Activated CD8-positive, alpha-beta T cell treated with anti-CD3 and anti-CD28 coated beads, Interleukin-2, amount 10 ng/mL, durations not matched to agents 7 days and 5 days (primary cell): ENCODE measurements around the gene GLIS1. TPM values are rescaled to one million over a fixed set of nuclear protein-coding genes. Genes with fewer than 3 reads are reported as not detected.

Source experiments
- ATAC-seq: fragments of 150-1000 bp; cut with Tn5 transposase; one replicate; pipeline ENCODE4 v1.10.0; 2021; ENCODE audit warnings: moderate library complexity
- CTCF ChIA-PET: fragments of 350-600 bp; sonication (Branson Sonifier 250); formaldehyde crosslinking; loops from one replicate; lab custom pipeline; 2021; ENCODE audit warnings: antibody characterized with exemption; lab: Charles Lee
- POLR2A ChIA-PET: fragments of 350-600 bp; sonication (Branson Sonifier 250); formaldehyde crosslinking; loops from one replicate; lab custom pipeline; 2021; ENCODE audit warnings: antibody characterized with exemption; lab: Charles Lee
- DNase-seq: peaks from one replicate; pipeline ENCODE4 v3.0.0-alpha.2; 2020
- H3K27ac Mint-ChIP-seq: one replicate; pipeline ENCODE4 v1.8.0; 2021; ENCODE audit warnings: mild to moderate bottlenecking, mixed read lengths
- H3K27me3 Mint-ChIP-seq: one replicate; pipeline ENCODE4 v1.8.0; 2021; ENCODE audit warnings: low read depth, mixed read lengths
- H3K36me3 Mint-ChIP-seq: one replicate; pipeline ENCODE4 v1.8.0; 2021; ENCODE audit warnings: low read depth, mixed read lengths
- H3K4me1 Mint-ChIP-seq: one replicate; pipeline ENCODE4 v1.8.0; 2021; ENCODE audit warnings: low read depth, mixed read lengths
- H3K4me3 Mint-ChIP-seq: one replicate; pipeline ENCODE4 v1.8.0; 2021; ENCODE audit warnings: mild to moderate bottlenecking, mixed read lengths
- H3K9me3 Mint-ChIP-seq: one replicate; pipeline ENCODE4 v1.8.0; 2022; ENCODE audit warnings: mixed read lengths; ENCODE audit not compliant: insufficient read depth
- total RNA-seq, 2 experiments: library from RNA; stranded (reverse); gene quantifications; one replicate each; pipeline ENCODE4 v1.2.3, GENCODE V29; 2021

The GLIS1 gene
- total RNA-seq, 2 experiments from 2014 or later: not detected

- CTCF ChIA-PET: interaction anchor here (1.3 to 2.3 kb wide), 2 partner anchors 12 to 17 kb away, joined by 4 to 9 read pairs; no protein-coding TSS in a partner anchor
- no peak for ATAC-seq
These were observed 277.5 kb downstream of the GLIS1 start for GRCh38 chr1:53461323-53462044.

GRCh38 chr1:53460666-53461322 lies 278.2 kb downstream of the GLIS1 start:
- ChIA-PET CTCF (no interaction called here), POLR2A (no interaction called here)
- Mint-ChIP-seq H3K9me3 (no peaks in the 10 kb centered on the region), H3K4me1 (peaks cover 20% of the 10 kb centered on the region), H3K27ac (no peak overlapping the region), H3K36me3 (no peaks in the 10 kb centered on the region), H3K4me3 (no peak overlapping the region), H3K27me3 (no peaks in the 10 kb centered on the region)
- DNase-seq: no peak
- ATAC-seq: no peak

More at GRCh38 chr1:53461323-53462044, 277.5 kb downstream of the GLIS1 start:
- no peak overlapping the region for H3K4me3 Mint-ChIP-seq
- POLR2A ChIA-PET: no interaction called here
- H3K27me3 Mint-ChIP-seq: no peaks in the 10 kb centered on the region
- peaks cover 24% of the 10 kb centered on the region for H3K4me1 Mint-ChIP-seq
- no peaks in the 10 kb centered on the region for H3K36me3 Mint-ChIP-seq
- H3K27ac Mint-ChIP-seq: no peak overlapping the region
- DNase-seq: no peak
- no peaks in the 10 kb centered on the region for H3K9me3 Mint-ChIP-seq

GRCh38 chr1:53460211-53460634 lies 278.7 kb downstream of the GLIS1 start:
- H3K9me3 Mint-ChIP-seq: no peaks in the 10 kb centered on the region
- no peak for DNase-seq
- H3K27me3 Mint-ChIP-seq: no peaks in the 10 kb centered on the region
- no peaks in the 10 kb centered on the region for H3K36me3 Mint-ChIP-seq
- no peak overlapping the region for H3K4me3 Mint-ChIP-seq
- H3K27ac Mint-ChIP-seq: no peak overlapping the region
- ChIA-PET POLR2A (no interaction called here), CTCF (no interaction called here)
- H3K4me1 Mint-ChIP-seq: peaks cover 14% of the 10 kb centered on the region
- ATAC-seq: no peak

DNA sequence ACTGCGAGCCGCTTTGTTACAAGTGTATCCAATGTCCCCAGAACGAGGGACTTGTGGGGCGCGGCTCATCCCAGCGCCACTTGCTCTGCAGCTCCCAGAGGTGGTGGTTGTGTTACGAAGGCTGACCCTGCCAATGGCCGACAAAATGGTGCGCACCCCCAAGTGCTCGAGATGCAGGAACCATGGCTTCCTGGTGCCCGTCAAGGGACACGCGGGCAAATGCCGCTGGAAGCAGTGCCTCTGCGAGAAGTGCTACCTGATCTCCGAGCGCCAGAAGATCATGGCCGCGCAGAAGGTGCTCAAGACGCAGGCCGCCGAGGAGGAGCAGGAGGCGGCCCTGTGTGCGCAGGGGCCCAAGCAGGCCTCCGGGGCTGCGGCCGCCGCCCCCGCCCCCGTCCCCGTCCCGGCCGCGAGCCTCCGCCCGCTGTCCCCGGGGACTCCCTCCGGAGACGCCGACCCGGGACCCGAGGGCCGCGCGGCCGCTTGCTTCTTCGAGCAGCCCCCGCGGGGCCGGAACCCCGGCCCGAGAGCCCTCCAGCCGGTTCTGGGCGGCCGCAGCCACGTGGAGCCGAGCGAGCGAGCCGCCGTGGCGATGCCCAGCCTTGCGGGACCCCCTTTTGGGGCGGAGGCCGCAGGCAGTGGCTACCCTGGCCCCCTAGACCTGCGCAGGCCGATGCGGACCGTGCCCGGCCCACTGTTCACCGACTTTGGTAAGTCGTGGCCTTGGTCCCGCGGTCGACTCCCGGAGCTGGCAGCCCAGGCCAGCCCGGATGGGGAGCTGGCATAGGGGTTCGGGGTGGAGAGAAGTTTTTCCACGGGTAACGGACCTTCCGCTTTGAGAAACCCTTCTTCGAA lies 279.4 kb downstream of the GLIS1 start, which contains the start of gene DMRTB1:
DMRTB1 (plus strand) TSS at position 79 of the 855 bp plus-strand sequence; CDS start at position 134, 55 bp downstream.
- no peaks in the 10 kb centered on the region for H3K9me3 Mint-ChIP-seq
- ChIA-PET CTCF (interaction anchor here (0.9 to 1.4 kb wide), 2 partner anchors 9 to 181 kb away, joined by 4 read pairs; no protein-coding TSS in a partner anchor), POLR2A (interaction anchor here (0.5 kb wide), 1 partner anchor 189 kb away, joined by 3 read pairs; no protein-coding TSS in a partner anchor)
- H3K36me3 Mint-ChIP-seq: no peaks in the 10 kb centered on the region
- DNase-seq (no peak), ATAC-seq (no peak)
- no peak within 1 kb of the TSS for H3K4me3 Mint-ChIP-seq
- peaks cover 8% of the 10 kb centered on the region for H3K4me1 Mint-ChIP-seq
- H3K27me3 Mint-ChIP-seq: peaks cover 3% of the 10 kb centered on the region
- no peak within 1 kb of the TSS for H3K27ac Mint-ChIP-seq

GRCh38 chr1:53458634-53459033 lies 280.3 kb downstream of the GLIS1 start:
- CTCF ChIA-PET: interaction anchor here (0.9 to 1.4 kb wide), 2 partner anchors 9 to 180 kb away, joined by 4 read pairs; no protein-coding TSS in a partner anchor
- ATAC-seq (no peak), DNase-seq (no peak)
- Mint-ChIP-seq H3K4me3 (no peak overlapping the region), H3K36me3 (no peaks in the 10 kb centered on the region), H3K27me3 (peaks cover 7% of the 10 kb centered on the region), H3K9me3 (no peaks in the 10 kb centered on the region), H3K4me1 (peaks cover 4% of the 10 kb centered on the region), H3K27ac (no peak overlapping the region)
- POLR2A ChIA-PET: interaction anchor here (0.5 kb wide), 1 partner anchor 188 kb away, joined by 3 read pairs; no protein-coding TSS in a partner anchor

Other genes with a start within 250 kb of the GLIS1 start
- 10 to 100 TPM; 27.8 to 28.6 TPM for gene NDC1, start 99.1 kb upstream of the GLIS1 start, total RNA-seq
- 10 to 100 TPM; 14.9 to 16.3 TPM for gene YIPF1, start 150.6 kb upstream of the GLIS1 start, total RNA-seq
- gene DIO1, start 155.0 kb upstream of the GLIS1 start, total RNA-seq: not detected
- 10 to 100 TPM; 83.1 to 87.1 TPM for gene IFT25, start 206.5 kb upstream of the GLIS1 start, total RNA-seq
- 10 to 100 TPM; 26.3 to 26.8 TPM for gene LRRC42, start 207.2 kb upstream of the GLIS1 start, total RNA-seq